ENCODE data around the gene PDC. TPM values are rescaled to one million over a fixed set of nuclear protein-coding genes. Genes with fewer than 3 reads are reported as not detected.

PDC gene
- total RNA-seq, 1 experiment from 2014 or later, result not detected

DNA sequence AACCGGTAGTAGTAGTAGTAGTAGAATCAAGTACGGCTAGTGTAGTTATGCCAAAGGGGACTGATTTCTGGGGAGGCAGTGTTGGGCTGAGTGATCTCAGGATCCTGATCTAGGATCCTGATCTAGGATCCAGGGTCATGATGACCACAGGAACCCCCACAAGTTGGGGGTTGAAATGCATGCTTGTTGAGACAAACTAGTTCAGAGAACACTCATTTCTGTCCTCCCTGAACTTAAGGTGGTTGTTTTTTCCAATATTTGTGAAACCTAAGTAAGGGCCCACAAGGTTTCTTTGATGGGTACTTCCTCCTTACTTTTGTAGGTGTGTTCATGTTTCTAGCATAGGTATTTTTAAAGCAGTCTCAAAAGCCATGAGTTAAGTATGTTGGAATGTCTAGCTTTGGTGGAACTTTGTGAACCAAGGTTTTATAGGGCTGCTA lies 33.9 kb upstream of the PDC start:
- Histone ChIP-seq H3F3A (ENCODE audit: insufficient read depth, low read depth) (no peaks in the 10 kb centered on the region; the same call in 1 of the 2 replicates), H3K4me3 (no peak overlapping the region), H3K4me1 (replicated peaks; ENCODE audit: insufficient read depth) (peaks cover 21% of the 10 kb centered on the region), H3K36me3 (ENCODE audit: low read depth) (no peaks in the 10 kb centered on the region), H3K79me2 (ENCODE audit: low read depth) (no peaks in the 10 kb centered on the region), H3K27ac (no peak overlapping the region; the same call in 1 of the 2 replicates), H3K27me3 (ENCODE audit: insufficient read depth, low read depth) (no peaks in the 10 kb centered on the region), H3K9me2 (ENCODE audit: insufficient read depth) (no peaks in the 10 kb centered on the region), H4K20me1 (ENCODE audit: insufficient read depth) (no peaks in the 10 kb centered on the region), H3K9me3 (ENCODE audit: insufficient read depth, low read depth) (no peaks in the 10 kb centered on the region), H2AFZ (no peak overlapping the region), H3K4me2 (no peak overlapping the region)
- POLR2A ChIA-PET (ENCODE audit: unreplicated experiment), result no interaction called here
- no TSS peak for BruUV-seq (replicated peaks)
- DNase-seq, result peak in 1 of 2 experiments; percentile 63
- TF ChIP-seq EZH2 (IDR thresholded peaks at IDR 0.05; ENCODE audit: low read depth), result no peak
- TF ChIP-seq, protein P1, sequence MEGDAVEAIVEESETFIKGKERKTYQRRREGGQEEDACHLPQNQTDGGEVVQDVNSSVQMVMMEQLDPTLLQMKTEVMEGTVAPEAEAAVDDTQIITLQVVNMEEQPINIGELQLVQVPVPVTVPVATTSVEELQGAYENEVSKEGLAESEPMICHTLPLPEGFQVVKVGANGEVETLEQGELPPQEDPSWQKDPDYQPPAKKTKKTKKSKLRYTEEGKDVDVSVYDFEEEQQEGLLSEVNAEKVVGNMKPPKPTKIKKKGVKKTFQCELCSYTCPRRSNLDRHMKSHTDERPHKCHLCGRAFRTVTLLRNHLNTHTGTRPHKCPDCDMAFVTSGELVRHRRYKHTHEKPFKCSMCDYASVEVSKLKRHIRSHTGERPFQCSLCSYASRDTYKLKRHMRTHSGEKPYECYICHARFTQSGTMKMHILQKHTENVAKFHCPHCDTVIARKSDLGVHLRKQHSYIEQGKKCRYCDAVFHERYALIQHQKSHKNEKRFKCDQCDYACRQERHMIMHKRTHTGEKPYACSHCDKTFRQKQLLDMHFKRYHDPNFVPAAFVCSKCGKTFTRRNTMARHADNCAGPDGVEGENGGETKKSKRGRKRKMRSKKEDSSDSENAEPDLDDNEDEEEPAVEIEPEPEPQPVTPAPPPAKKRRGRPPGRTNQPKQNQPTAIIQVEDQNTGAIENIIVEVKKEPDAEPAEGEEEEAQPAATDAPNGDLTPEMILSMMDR (conservative IDR thresholded peaks at IDR 0.05), result no peak
- CTCF ChIA-PET, result no interaction called here
- intact Hi-C loops (cut with micrococcal nuclease; ENCODE audit: unreplicated experiment), result loop anchor here (5.0 kb wide), 1 partner anchor 82 kb away; no protein-coding TSS in a partner anchor

DNA sequence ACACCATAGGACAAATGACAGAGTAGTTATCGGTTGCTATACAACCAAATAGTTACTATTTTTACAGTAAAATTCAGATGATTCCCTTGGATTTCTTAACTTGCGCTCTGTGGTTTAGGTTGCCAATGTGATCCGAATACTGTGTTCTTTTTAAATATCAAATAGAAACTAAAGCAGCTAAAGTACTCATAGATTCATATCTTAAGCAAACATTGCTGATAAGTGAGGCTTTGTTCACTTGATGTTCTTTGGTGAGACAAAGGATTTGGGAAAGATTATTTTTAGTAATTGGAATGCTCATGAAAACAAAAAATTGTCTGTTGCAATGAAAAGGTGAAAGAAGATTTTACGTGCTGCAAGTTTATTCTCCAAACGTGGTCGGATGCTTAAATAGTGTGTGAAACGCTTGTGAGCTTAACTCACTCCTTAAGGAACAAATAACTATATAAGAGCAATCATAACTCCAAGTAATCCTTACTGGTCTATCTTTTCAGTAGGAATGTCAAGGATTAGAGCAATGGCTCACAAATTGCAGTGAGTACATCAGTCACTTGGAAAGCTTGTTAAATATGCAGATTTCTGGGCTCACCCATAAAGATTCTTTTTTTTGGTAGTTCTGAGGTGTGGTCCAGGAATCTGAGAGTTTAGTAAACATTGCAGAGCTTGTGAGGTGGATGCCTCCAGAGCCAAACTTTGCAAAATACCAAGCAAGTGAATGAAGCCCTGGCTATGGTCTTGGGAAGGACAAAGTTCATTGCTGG lies 31.8 kb upstream of the PDC start:
- H3K4me3 ChIP-seq, result no peak overlapping the region
- peak in 1 of 2 experiments; percentile 67 for DNase-seq
- peak overlapping the region; percentile 44 for H3K4me2 ChIP-seq
- intact Hi-C loops (cut with micrococcal nuclease; ENCODE audit: unreplicated experiment), result loop anchor here (1.0 to 5.0 kb wide), 2 partner anchors 67 to 85 kb away; no protein-coding TSS in a partner anchor
- H2AFZ ChIP-seq, result no peak overlapping the region
- no peaks in the 10 kb centered on the region for H3K36me3 ChIP-seq (ENCODE audit: low read depth)
- BruUV-seq (replicated peaks), result no TSS peak
- no peaks in the 10 kb centered on the region for H3K9me3 ChIP-seq (ENCODE audit: insufficient read depth, low read depth)
- H4K20me1 ChIP-seq (ENCODE audit: insufficient read depth), result no peaks in the 10 kb centered on the region
- H3K79me2 ChIP-seq (ENCODE audit: low read depth), result no peaks in the 10 kb centered on the region
- TF ChIP-seq, protein P1 (conservative IDR thresholded peaks at IDR 0.05), result no peak
- TF ChIP-seq EZH2 (IDR thresholded peaks at IDR 0.05; ENCODE audit: low read depth), result no peak
- no peaks in the 10 kb centered on the region; the same call in 1 of the 2 replicates for H3F3A ChIP-seq (ENCODE audit: insufficient read depth, low read depth)
- POLR2A ChIA-PET (ENCODE audit: unreplicated experiment), result no interaction called here
- H3K27me3 ChIP-seq (ENCODE audit: insufficient read depth, low read depth), result no peaks in the 10 kb centered on the region
- no peaks in the 10 kb centered on the region for H3K9me2 ChIP-seq (ENCODE audit: insufficient read depth)
- peak overlapping the region; percentile 22 for H3K27ac ChIP-seq
- peaks cover 21% of the 10 kb centered on the region for H3K4me1 ChIP-seq (replicated peaks; ENCODE audit: insufficient read depth)
- CTCF ChIA-PET, result no interaction called here

DNA sequence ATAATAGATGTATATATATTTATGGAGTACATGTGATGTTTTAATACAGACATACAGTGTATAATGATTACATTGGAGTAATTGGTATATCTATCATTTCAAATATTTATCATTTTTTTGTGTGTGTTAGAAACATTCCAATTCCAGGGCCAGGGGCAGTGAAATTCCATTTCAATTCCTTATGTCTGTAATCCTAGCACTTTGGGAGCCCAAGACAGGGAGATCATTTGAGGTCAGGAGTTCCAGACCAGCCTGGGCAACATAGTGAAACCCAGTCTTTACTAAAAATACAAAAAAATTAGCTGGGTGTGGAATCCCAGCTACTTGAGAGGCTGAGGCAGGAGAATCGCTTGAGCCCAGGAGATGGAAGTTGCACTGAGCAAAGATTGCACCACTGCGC lies 30.4 kb upstream of the PDC start:
- no peak overlapping the region for H3K4me3 ChIP-seq
- no peak overlapping the region for H3K27ac ChIP-seq
- no peak overlapping the region for H2AFZ ChIP-seq
- H3K9me3 ChIP-seq (ENCODE audit: insufficient read depth, low read depth), result no peaks in the 10 kb centered on the region
- H3K36me3 ChIP-seq (ENCODE audit: low read depth), result no peaks in the 10 kb centered on the region
- TF ChIP-seq, protein P1 (conservative IDR thresholded peaks at IDR 0.05), result no peak
- no peak for TF ChIP-seq EZH2 (IDR thresholded peaks at IDR 0.05; ENCODE audit: low read depth)
- intact Hi-C loops (cut with micrococcal nuclease; ENCODE audit: unreplicated experiment), result loop anchor here (5.0 kb wide), 1 partner anchor 86 kb away; no protein-coding TSS in a partner anchor
- H4K20me1 ChIP-seq (ENCODE audit: insufficient read depth), result no peaks in the 10 kb centered on the region
- DNase-seq, result no peak
- no peaks in the 10 kb centered on the region for H3K9me2 ChIP-seq (ENCODE audit: insufficient read depth)
- no peaks in the 10 kb centered on the region; the same call in 1 of the 2 replicates for H3F3A ChIP-seq (ENCODE audit: insufficient read depth, low read depth)
- H3K79me2 ChIP-seq (ENCODE audit: low read depth), result no peaks in the 10 kb centered on the region
- ChIA-PET POLR2A (ENCODE audit: unreplicated experiment) (no interaction called here), CTCF (no interaction called here)
- peaks cover 21% of the 10 kb centered on the region for H3K4me1 ChIP-seq (replicated peaks; ENCODE audit: insufficient read depth)
- no TSS peak for BruUV-seq (replicated peaks)
- no peaks in the 10 kb centered on the region for H3K27me3 ChIP-seq (ENCODE audit: insufficient read depth, low read depth)
- H3K4me2 ChIP-seq, result no peak overlapping the region
